Pancreas (tissue), 10 donors: ENCODE data around the gene ADAMTS4. TPM values are rescaled to one million over a fixed set of nuclear protein-coding genes. Genes with fewer than 3 reads are reported as not detected.

Source experiments
- ATAC-seq, 4 donors: fragments of 200-7000 bp; cut with Tn5 transposase; one replicate each; pipeline versions ENCODE4 v1.8.0 to v1.9.1; 2020; ENCODE audit warnings: mild to moderate bottlenecking in 4 of 4, moderate library complexity in 4 of 4
- DNase-seq, 6 donors: peaks; one replicate each; pipeline ENCODE4 v3.0.0-alpha.2; 2020
- FAIRE-seq: peaks from 2 replicates; lab custom pipeline; 2012; peaks lifted over from hg19 to GRCh38; lab: Jason Lieb, UNC
- H3K27ac ChIP-seq, 4 donors: fragments of 200-600 bp; sonication (generic); 1 replicate in 3 of 4; 2 replicates in 1 of 4; pipeline versions ENCODE4 v1.5.0 to v1.8.0; 2020
- H3K27me3 ChIP-seq, 4 donors: fragments of 200-600 bp; one replicate each; pipeline ENCODE4 v1.8.0; 2021
- H3K36me3 ChIP-seq, 3 donors: fragments of 200-600 bp; sonication (generic) in 1 of 3; one replicate each; pipeline versions ENCODE4 v1.5.0 to v1.8.0; 2020 to 2021
- H3K4me1 ChIP-seq, 3 donors: fragments of 200-600 bp; one replicate each; pipeline ENCODE4 v1.8.0; 2021
- H3K4me3 ChIP-seq, 4 donors: fragments of 200-600 bp; sonication (generic) in 2 of 4; one replicate each; pipeline versions ENCODE4 v1.5.0 to v1.8.0; 2020 to 2021
- H3K9me3 ChIP-seq, 4 donors: fragments of 200-600 bp; one replicate each; pipeline ENCODE4 v1.8.0; 2021
- CTCF ChIP-seq, 4 donors: fragments of 200-600 bp; sonication (generic) in 3 of 4; IDR thresholded peaks; one replicate each; pipeline versions ENCODE4 v1.5.0 to v1.8.0; 2021; ENCODE audit warnings: antibody characterized with exemption in 4 of 4
- WGBS, 2 donors: extraction: QIAGEN DNeasy Blood & Tissue Kit; methylation state at CpG; one replicate each; pipeline ENCODE4 v1.1.7; 2013; 5-methylcytosine and 5-hydroxymethylcytosine counted together
- intact Hi-C, 3 donors: fragments of 100-400 bp; cut with DNase I; formaldehyde crosslinking; loops; one replicate each; pipeline versions ENCODE4 v1.11.1 to v1.14.2; 2022
- polyA plus RNA-seq, 2 donors: library from polyadenylated mRNA; stranded (reverse); fragments of 200-250 nt; gene quantifications; one replicate each; pipeline ENCODE4 v1.2.3, GENCODE V29; 2013
- total RNA-seq, 6 donors: library from RNA; stranded (reverse); fragmentation: NEBNext Ultra II Directional in 4 of 6; extraction: Animal tissue kit (Norgen Biotek cat#: 25700) in 4 of 6; gene quantifications; one replicate each; pipeline versions ENCODE4 v1.2.1 to v1.2.4, GENCODE V29; 2021 to 2023
- donor health status: healthy with polysubstance abuse.
- donor health status: DM: no; HTN: no; CAD: no; lungs with moderate emphysema.
- donor health status: DM: no; HTN: no; CAD: no.
- donor health status: control.
- donor health status: control.
- donor health status: Bipolar disorder and iron deficiency.
- donor health status: DM: yes; HTN: yes; CAD: no.
- donor health status: DM: no; HTN: no; CAD: no.
- donor health status: DM: no; HTN: no; CAD: no.
- donor health status: DM: yes; HTN: yes; CAD: no.

Gene ADAMTS4
- total and polyA plus RNA-seq, 8 donors: 2.7 to 6.6 (median 3.8) TPM

- Histone ChIP-seq H3K36me3 (no peaks in the 10 kb centered on the region), H3K9me3 (no peaks in the 10 kb centered on the region), H3K27me3 (no peaks in the 10 kb centered on the region), H3K27ac (no peak within 1 kb of the TSS), H3K4me3 (no peak within 1 kb of the TSS), H3K4me1 (no peaks in the 10 kb centered on the region)
- WGBS, 2 donors: 63 to 68% methylated on average over 4 of the region's 4 CpGs
- no peak for ATAC-seq
- TF ChIP-seq CTCF (IDR thresholded peaks at IDR 0.05): no peak
- FAIRE-seq: no peak
- no peak for DNase-seq
- intact Hi-C loops: loop anchor here in 1 of 3 donors (10.0 kb wide), 1 partner anchor 47 kb away; no protein-coding TSS in a partner anchor
These were observed 39.2 kb upstream of the ADAMTS4 start, which contains the start of gene NR1I3 for GRCh38 chr1:161238039-161238473. Gene NR1I3, minus strand, starts transcription at chr1:161238203. Its CDS starts 1,638 bp downstream, at chr1:161236565.

- no peak for TF ChIP-seq CTCF (IDR thresholded peaks at IDR 0.05)
- H3K27me3 ChIP-seq: no peaks in the 10 kb centered on the region
- ATAC-seq (no peak), FAIRE-seq (no peak), DNase-seq (no peak)
- no peak overlapping the region for H3K27ac ChIP-seq
- 65 to 76% methylated on average over 5 of the region's 5 CpGs for WGBS, 2 donors
- H3K36me3 ChIP-seq: no peaks in the 10 kb centered on the region
- no peaks in the 10 kb centered on the region for H3K4me1 ChIP-seq
- H3K4me3 ChIP-seq: no peak overlapping the region
- intact Hi-C loops: loop anchor here in 1 of 3 donors (10.0 kb wide), 1 partner anchor 49 kb away; no protein-coding TSS in a partner anchor
- no peaks in the 10 kb centered on the region for H3K9me3 ChIP-seq
These were observed 37.3 kb upstream of the ADAMTS4 start for GRCh38 chr1:161235957-161236775.

GRCh38 chr1:161233102-161233501 is 34.2 kb upstream of the ADAMTS4 start:
- Histone ChIP-seq H3K27ac (no peak overlapping the region), H3K4me1 (no peaks in the 10 kb centered on the region), H3K4me3 (no peak overlapping the region), H3K9me3 (no peaks in the 10 kb centered on the region), H3K36me3 (no peaks in the 10 kb centered on the region), H3K27me3 (no peaks in the 10 kb centered on the region)
- intact Hi-C loops: loop anchor here in 1 of 3 donors (10.0 kb wide), 1 partner anchor 52 kb away; no protein-coding TSS in a partner anchor
- 73 to 82% methylated on average over 9 of the region's 9 CpGs for WGBS, 2 donors
- DNase-seq: no peak
- no peak for FAIRE-seq
- no peak for ATAC-seq
- no peak for TF ChIP-seq CTCF (IDR thresholded peaks at IDR 0.05)

GRCh38 chr1:161230762-161231161 is 31.9 kb upstream of the ADAMTS4 start:
- ATAC-seq: no peak
- no peak for FAIRE-seq
- no peak for DNase-seq
- no peaks in the 10 kb centered on the region for H3K9me3 ChIP-seq
- H3K36me3 ChIP-seq: no peaks in the 10 kb centered on the region
- no peak overlapping the region for H3K4me3 ChIP-seq
- peaks cover 0 to 11% (median 0%) of the 10 kb centered on the region in 3 donors for H3K4me1 ChIP-seq
- intact Hi-C loops: loop anchor here in 1 of 3 donors (10.0 kb wide), 1 partner anchor 54 kb away; no protein-coding TSS in a partner anchor
- H3K27me3 ChIP-seq: no peaks in the 10 kb centered on the region
- no peak overlapping the region for H3K27ac ChIP-seq
- no peak for TF ChIP-seq CTCF (IDR thresholded peaks at IDR 0.05)
- 89 to 90% methylated on average over 7 of the region's 7 CpGs for WGBS, 2 donors
